Endothelial cell of umbilical vein (primary cell): Measurements from ENCODE around the gene RBMS1. TPM values are rescaled to one million over a fixed set of nuclear protein-coding genes. Genes with fewer than 3 reads are reported as not detected.

ENCODE experiments used
- BruUV-seq: library from RNA; stranded (reverse); fragments of 400-500 nt; replicated peaks from 2 replicates; lab custom pipeline; 2021; lab: Mats Ljungman, UMichigan
- CTCF ChIA-PET: fragments of 300-600, 350-600 bp; sonication (Branson Sonifier 250); formaldehyde crosslinking; loops from one replicate; lab custom pipeline; 2021; ENCODE audit warnings: antibody characterized with exemption, inconsistent platforms; lab: Charles Lee
- POLR2A ChIA-PET: fragments of 300-600, 350-600 bp; sonication (Branson Sonifier 250); formaldehyde crosslinking; loops from one replicate; lab custom pipeline; 2021; ENCODE audit warnings: antibody characterized with exemption, inconsistent platforms; lab: Charles Lee
- DNase-seq: peaks from one replicate; pipeline ENCODE4 v3.0.0-alpha.2; 2011; ENCODE audit warnings: low read depth, low spot score
- FAIRE-seq: peaks from 2 replicates; lab custom pipeline; 2011; peaks lifted over from hg19 to GRCh38; lab: Jason Lieb, UNC
- H2AFZ ChIP-seq: 2 replicates; pipeline ENCODE4 v1.6.0; 2012; ENCODE audit warnings: low read depth, low read length, control low read depth, inconsistent platforms
- H3K27ac ChIP-seq: 2 replicates; pipeline ENCODE4 v1.5.1; 2011; ENCODE audit warnings: low read depth, mild to moderate bottlenecking, control low read depth, low read length, moderate library complexity; ENCODE audit not compliant: insufficient read depth
- H3K27me3 ChIP-seq, 2 experiments: 2 replicates each; pipeline versions ENCODE4 v1.6.0 to v1.6.1; 2011; ENCODE audit warnings: low read length in 2 of 2, mixed read lengths in 1 of 2; ENCODE audit not compliant: control insufficient read depth in 2 of 2, insufficient read depth in 2 of 2
- H3K36me3 ChIP-seq, 2 experiments: 2 replicates in 1 of 2; 3 replicates in 1 of 2; pipeline ENCODE4 v1.5.1; 2011; ENCODE audit warnings: low read length in 2 of 2, mild to moderate bottlenecking in 1 of 2, moderate library complexity in 1 of 2; ENCODE audit not compliant: control insufficient read depth in 2 of 2, insufficient read depth in 2 of 2; ENCODE audit errors: extremely low read depth in 1 of 2
- H3K4me1 ChIP-seq: 3 replicates; pipeline ENCODE4 v1.5.1; 2011; ENCODE audit warnings: mild to moderate bottlenecking, low read length; ENCODE audit not compliant: control insufficient read depth, insufficient read depth; ENCODE audit errors: extremely low read depth
- H3K4me2 ChIP-seq: 2 replicates; pipeline ENCODE4 v1.6.1; 2011; ENCODE audit warnings: low read length, control low read depth, mixed read lengths; ENCODE audit not compliant: insufficient read depth
- H3K4me3 ChIP-seq, 3 experiments: fragments of 200-600 bp in 1 of 3; sonication (generic), shearing (Covaris generic) in 1 of 3; replicated peaks in 1 of 3; 2 replicates each; pipeline ENCODE4 v1.5.1; 2011 to 2016; ENCODE audit warnings: control low read depth in 3 of 3, low read length in 3 of 3, mild to moderate bottlenecking in 2 of 3, inconsistent platforms in 1 of 3, low read depth in 1 of 3, moderate library complexity in 1 of 3; ENCODE audit not compliant: insufficient read depth in 1 of 3
- H3K79me2 ChIP-seq: 2 replicates; pipeline ENCODE4 v1.6.0; 2012; ENCODE audit warnings: low read length, inconsistent platforms; ENCODE audit not compliant: control insufficient read depth, insufficient read depth
- H3K9ac ChIP-seq: replicated peaks from 2 replicates; pipeline ENCODE3; 2011; ENCODE audit warnings: low read length, control low read depth; ENCODE audit not compliant: insufficient read depth; ENCODE audit errors: extremely low read depth
- H3K9me1 ChIP-seq: replicated peaks from 3 replicates; pipeline ENCODE4 v1.6.0; 2011; ENCODE audit warnings: mild to moderate bottlenecking, low read length; ENCODE audit not compliant: control insufficient read depth, insufficient read depth; ENCODE audit errors: extremely low read depth
- H3K9me3 ChIP-seq: replicated peaks from 2 replicates; pipeline ENCODE4 v1.5.1; 2012; ENCODE audit warnings: low read length, inconsistent platforms; ENCODE audit not compliant: control insufficient read depth, insufficient read depth
- H4K20me1 ChIP-seq: replicated peaks from 2 replicates; pipeline ENCODE3; 2011; ENCODE audit warnings: mild to moderate bottlenecking, low read length; ENCODE audit not compliant: control insufficient read depth, insufficient read depth; ENCODE audit errors: extremely low read depth
- EZH2 ChIP-seq: IDR thresholded peaks from 2 replicates; pipeline ENCODE4 v1.6.1; 2012; ENCODE audit warnings: borderline replicate concordance, low read depth, mild to moderate bottlenecking, moderate library complexity, low read length, inconsistent platforms; ENCODE audit not compliant: severe bottlenecking
- FOS ChIP-seq: IDR thresholded peaks from 2 replicates; pipeline ENCODE4 v1.6.1; 2011; ENCODE audit warnings: mild to moderate bottlenecking, low read length, moderate library complexity, borderline replicate concordance; ENCODE audit not compliant: insufficient read depth
- GATA2 ChIP-seq: IDR thresholded peaks from 2 replicates; pipeline ENCODE4 v1.7.0; 2011; ENCODE audit warnings: low read depth, mild to moderate bottlenecking, moderate library complexity, mixed read lengths, low read length; ENCODE audit not compliant: insufficient read length, insufficient read depth
- JUN ChIP-seq: IDR thresholded peaks from 2 replicates; pipeline ENCODE4 v1.6.1; 2011; ENCODE audit warnings: borderline replicate concordance, low read depth; ENCODE audit not compliant: insufficient read length, insufficient read depth
- MYC ChIP-seq: IDR thresholded peaks from one replicate; pipeline ENCODE4 v1.6.1; 2011; ENCODE audit warnings: mild to moderate bottlenecking, low read depth, low read length
- POLR2A ChIP-seq: IDR thresholded peaks from 2 replicates; pipeline ENCODE4 v1.6.1; 2012; ENCODE audit warnings: low read depth, mild to moderate bottlenecking, control low read depth, low read length
- POLR2AphosphoS5 ChIP-seq: IDR thresholded peaks from 2 replicates; pipeline ENCODE4 v1.6.1; 2012; ENCODE audit warnings: low read depth, mild to moderate bottlenecking, control low read depth, low read length, moderate library complexity; ENCODE audit not compliant: insufficient read depth
- dilution Hi-C: fragments of 300-500 bp; cut with MboI; formaldehyde crosslinking; loops from one replicate; pipeline ENCODE4 v1.15.0; 2019; ENCODE audit warnings: low sequenced_read_pairs; ENCODE audit not compliant: extremely low pct_ligation_motif_present
- intact Hi-C: fragments of 100-400 bp; cut with micrococcal nuclease; formaldehyde crosslinking; loops from one replicate; pipeline ENCODE4 v1.10.0; 2022
- polyA plus RNA-seq, 4 experiments: library from polyadenylated mRNA; depleted of rRNA in 3 of 4; stranded (reverse) in 3 of 4; unstranded in 1 of 4; fragments of >200 nt; gene quantifications; 2 replicates each; pipeline versions ENCODE4 v1.2.1 to v1.2.3, GENCODE V29; 2011 to 2012; ENCODE audit warnings: missing spikeins in 1 of 4
- total RNA-seq: library from RNA; stranded (reverse); gene quantifications from 2 replicates; pipeline ENCODE4 v1.2.3, GENCODE V29; 2021
- TF ChIP-seq, protein P1 (sequence below), 2 donors: IDR thresholded peaks; 1 replicate in 1 of 2; 2 replicates in 1 of 2; pipeline ENCODE4 v1.5.1; 2011; ENCODE audit warnings: low read length in 2 of 2, mild to moderate bottlenecking in 2 of 2, moderate library complexity in 2 of 2, control low read depth in 1 of 2, inconsistent platforms in 1 of 2, low read depth in 1 of 2; ENCODE audit not compliant: insufficient read depth in 1 of 2; ENCODE audit errors: extremely low read depth in 1 of 2
- TF ChIP-seq, protein P2 (sequence below): IDR thresholded peaks from 2 replicates; pipeline ENCODE4 v1.6.1; 2011; ENCODE audit not compliant: insufficient read depth, insufficient read length

Gene RBMS1
- total and polyA plus RNA-seq, 2 donors (not counting 3 experiments of a cell fraction or from before 2014, with no cell fraction given), result 60.0 to 93.3 TPM

DNA sequence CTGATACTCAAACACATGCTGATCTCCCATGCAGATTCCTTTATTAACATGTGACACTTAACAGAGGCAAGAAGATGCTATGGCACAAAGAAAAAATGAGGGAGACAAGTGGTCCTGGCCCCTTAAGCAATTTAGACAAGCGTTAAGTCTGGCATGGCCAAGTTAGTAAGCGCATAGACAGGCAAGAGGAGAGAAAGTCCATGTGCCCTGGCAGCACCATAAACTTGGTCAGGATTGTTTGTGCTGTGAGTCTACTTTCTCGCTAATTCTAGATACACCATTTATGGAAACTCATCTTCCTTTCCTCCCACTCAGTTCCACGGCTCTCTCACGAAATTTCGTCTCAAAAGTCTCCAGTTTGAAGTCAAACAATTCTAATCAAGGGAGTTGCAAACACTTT lies 138.9 kb downstream of the RBMS1 start:
- H3K36me3 ChIP-seq, result peaks cover 0 to 4% of the 10 kb centered on the region in 2 experiments
- H3K4me3 ChIP-seq, result no peak overlapping the region
- FAIRE-seq, result no peak
- dilution Hi-C loops, result no loop called here
- no TSS peak for BruUV-seq
- H3K4me1 ChIP-seq, result peaks cover 3% of the 10 kb centered on the region
- H3K9me1 ChIP-seq, result no peaks in the 10 kb centered on the region
- no peaks in the 10 kb centered on the region for H3K27me3 ChIP-seq
- no peak overlapping the region for H3K27ac ChIP-seq
- CTCF ChIA-PET, result interaction anchor here (1.4 to 3.3 kb wide), 4 partner anchors 8 to 709 kb away, joined by 3 to 28 read pairs (median 12); no protein-coding TSS in a partner anchor
- H3K4me2 ChIP-seq, result no peak overlapping the region
- H2AFZ ChIP-seq, result no peak overlapping the region
- intact Hi-C loops, result no loop called here
- peaks cover 94% of the 10 kb centered on the region for H3K79me2 ChIP-seq
- TF ChIP-seq, protein P1, sequence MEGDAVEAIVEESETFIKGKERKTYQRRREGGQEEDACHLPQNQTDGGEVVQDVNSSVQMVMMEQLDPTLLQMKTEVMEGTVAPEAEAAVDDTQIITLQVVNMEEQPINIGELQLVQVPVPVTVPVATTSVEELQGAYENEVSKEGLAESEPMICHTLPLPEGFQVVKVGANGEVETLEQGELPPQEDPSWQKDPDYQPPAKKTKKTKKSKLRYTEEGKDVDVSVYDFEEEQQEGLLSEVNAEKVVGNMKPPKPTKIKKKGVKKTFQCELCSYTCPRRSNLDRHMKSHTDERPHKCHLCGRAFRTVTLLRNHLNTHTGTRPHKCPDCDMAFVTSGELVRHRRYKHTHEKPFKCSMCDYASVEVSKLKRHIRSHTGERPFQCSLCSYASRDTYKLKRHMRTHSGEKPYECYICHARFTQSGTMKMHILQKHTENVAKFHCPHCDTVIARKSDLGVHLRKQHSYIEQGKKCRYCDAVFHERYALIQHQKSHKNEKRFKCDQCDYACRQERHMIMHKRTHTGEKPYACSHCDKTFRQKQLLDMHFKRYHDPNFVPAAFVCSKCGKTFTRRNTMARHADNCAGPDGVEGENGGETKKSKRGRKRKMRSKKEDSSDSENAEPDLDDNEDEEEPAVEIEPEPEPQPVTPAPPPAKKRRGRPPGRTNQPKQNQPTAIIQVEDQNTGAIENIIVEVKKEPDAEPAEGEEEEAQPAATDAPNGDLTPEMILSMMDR (IDR thresholded peaks at IDR 0.05; ENCODE audit: extremely low read depth in 1 of 2, insufficient read depth in 1 of 2, low read depth in 1 of 2, low read length in 2 of 2), result no peak
- TF ChIP-seq POLR2AphosphoS5 (no peak), FOS (no peak), MYC (no peak), JUN (no peak), EZH2 (no peak), POLR2A (no peak), GATA2 (no peak)
- TF ChIP-seq, protein P2, sequence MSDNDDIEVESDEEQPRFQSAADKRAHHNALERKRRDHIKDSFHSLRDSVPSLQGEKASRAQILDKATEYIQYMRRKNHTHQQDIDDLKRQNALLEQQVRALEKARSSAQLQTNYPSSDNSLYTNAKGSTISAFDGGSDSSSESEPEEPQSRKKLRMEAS, result no peak
- peaks cover 4% of the 10 kb centered on the region for H4K20me1 ChIP-seq
- H3K9me3 ChIP-seq, result no peaks in the 10 kb centered on the region
- no peak overlapping the region for H3K9ac ChIP-seq
- POLR2A ChIA-PET, result no interaction called here
- DNase-seq, result no peak
